Vagina (tissue), 2 donors: ENCODE measurements around the gene GADD45B.
"Not testable (repeated sequence)": the region's sequence is repeated elsewhere in the genome, so short reads cannot be mapped to it uniquely, and the experiment has no call there.

Experiments used
- CTCF ChIP-seq, 3 experiments: fragments of 450-650 bp in 2 of 3; fragments of 200-600 bp in 1 of 3; sonication (generic) in 1 of 3; IDR thresholded peaks; one replicate each; pipeline ENCODE4 v1.5.1; 2017 to 2019; ENCODE audit warnings: antibody characterized with exemption in 3 of 3, mild to moderate bottlenecking in 2 of 3, moderate library complexity in 2 of 3
- POLR2AphosphoS5 ChIP-seq, 2 donors: sonication (generic); formaldehyde crosslinking; IDR thresholded peaks; one replicate each; pipeline ENCODE4 v1.9.0; 2017; ENCODE audit warnings: antibody characterized with exemption in 2 of 2, mild to moderate bottlenecking in 2 of 2, low read depth in 1 of 2; ENCODE audit not compliant: insufficient read depth in 1 of 2

- not testable (repeated sequence) for TF ChIP-seq POLR2AphosphoS5 (IDR thresholded peaks at IDR 0.05; ENCODE audit: insufficient read depth in 1 of 2, low read depth in 1 of 2); CTCF (IDR thresholded peaks at IDR 0.05)
These were observed 12.2 kb upstream of the GADD45B start for GRCh38 chr19:2463694-2464093.
